HG02870 (cell line): ENCODE results near the gene TMPRSS9.

ENCODE experiments used
- ATAC-seq: cut with Tn5 transposase; IDR thresholded peaks from one replicate; pipeline ENCODE4 v1.9.1; 2021; ENCODE audit warnings: mild to moderate bottlenecking, moderate library complexity; ENCODE audit not compliant: unreplicated experiment

The TMPRSS9 gene

GRCh38 chr19:2359992-2360685 is at the start of gene TMPRSS9:
Gene TMPRSS9, plus strand, starts transcription at chr19:2360265. Its CDS starts 29,521 bp downstream, at chr19:2389786.
- ATAC-seq: no peak

- no peak for ATAC-seq
Measured at GRCh38 chr19:2311093-2311492, 49.0 kb upstream of the TMPRSS9 start.

GRCh38 chr19:2312820-2313501 is 47.1 kb upstream of the TMPRSS9 start:
- ATAC-seq: no peak

- no peak for ATAC-seq
Measured at GRCh38 chr19:2315121-2315817, 44.8 kb upstream of the TMPRSS9 start.

GRCh38 chr19:2315818-2316353 is 44.2 kb upstream of the TMPRSS9 start:
- no peak for ATAC-seq

- ATAC-seq: no peak
Measured at GRCh38 chr19:2317300-2317699, 42.8 kb upstream of the TMPRSS9 start.

GRCh38 chr19:2317756-2318155 is 42.3 kb upstream of the TMPRSS9 start:
- ATAC-seq: no peak

GRCh38 chr19:2318923-2319322 is 41.1 kb upstream of the TMPRSS9 start:
- ATAC-seq: no peak

- no peak for ATAC-seq
Measured at GRCh38 chr19:2319551-2319950, 40.5 kb upstream of the TMPRSS9 start.

- no peak for ATAC-seq
Measured at GRCh38 chr19:2320049-2320448, 40.0 kb upstream of the TMPRSS9 start.

GRCh38 chr19:2320939-2321338 is 39.1 kb upstream of the TMPRSS9 start:
- no peak for ATAC-seq

GRCh38 chr19:2321565-2322283 is 38.3 kb upstream of the TMPRSS9 start:
- no peak for ATAC-seq

- no peak for ATAC-seq
Measured at GRCh38 chr19:2323707-2324106, 36.4 kb upstream of the TMPRSS9 start.

GRCh38 chr19:2324220-2324948 is 35.7 kb upstream of the TMPRSS9 start:
- no peak for ATAC-seq

- no peak for ATAC-seq
Measured at GRCh38 chr19:2325281-2326046, 34.6 kb upstream of the TMPRSS9 start.

GRCh38 chr19:2326699-2327360 is 33.2 kb upstream of the TMPRSS9 start:
- ATAC-seq: no peak

GRCh38 chr19:2327773-2328400 is 32.2 kb upstream of the TMPRSS9 start:
- no peak for ATAC-seq

- peak; percentile 51 for ATAC-seq
Measured at GRCh38 chr19:2328401-2329148, 31.5 kb upstream of the TMPRSS9 start, which contains the start of the genes LSM7 and SPPL2B. Gene LSM7, minus strand, starts transcription at chr19:2328586. Its CDS starts 20 bp downstream, at chr19:2328566. Gene SPPL2B, plus strand, starts transcription at chr19:2328684. Its CDS starts 26 bp downstream, at chr19:2328710.
